ENCODE results near the gene SCART1.
"Not testable (repeated sequence)": the region's sequence is repeated elsewhere in the genome, so short reads cannot be mapped to it uniquely, and the experiment has no call there.

The SCART1 gene

GRCh38 chr10:133456041-133456951 is 2.6 kb downstream of the SCART1 start:
- no peak for DNase-seq (ENCODE audit: low read depth)

GRCh38 chr10:133457100-133457841 is 3.5 kb downstream of the SCART1 start:
- DNase-seq (ENCODE audit: low read depth): no peak

- no peak for DNase-seq (ENCODE audit: low read depth)
Observed at GRCh38 chr10:133458021-133458709, 4.4 kb downstream of the SCART1 start.

- DNase-seq (ENCODE audit: low read depth): no peak
Observed at GRCh38 chr10:133458710-133459453, 5.1 kb downstream of the SCART1 start.

- no peak for DNase-seq (ENCODE audit: low read depth)
Observed at GRCh38 chr10:133459454-133460207, 5.9 kb downstream of the SCART1 start.

GRCh38 chr10:133460208-133460769 is 6.5 kb downstream of the SCART1 start:
- no peak for DNase-seq (ENCODE audit: low read depth)

- no peak for DNase-seq (ENCODE audit: low read depth)
Observed at GRCh38 chr10:133461027-133461426, 7.3 kb downstream of the SCART1 start.

- DNase-seq (ENCODE audit: low read depth): no peak
Observed at GRCh38 chr10:133461841-133462240, 8.1 kb downstream of the SCART1 start.

- DNase-seq (ENCODE audit: low read depth): no peak
Observed at GRCh38 chr10:133462512-133463305, 9.0 kb downstream of the SCART1 start.

GRCh38 chr10:133464582-133465031 is 10.9 kb downstream of the SCART1 start:
- no peak for DNase-seq (ENCODE audit: low read depth)

GRCh38 chr10:133465191-133465949 is 11.6 kb downstream of the SCART1 start:
- DNase-seq (ENCODE audit: low read depth): no peak

GRCh38 chr10:133465950-133466474 is 12.3 kb downstream of the SCART1 start:
- no peak for DNase-seq (ENCODE audit: low read depth)

- no peak for DNase-seq (ENCODE audit: low read depth)
Observed at GRCh38 chr10:133466683-133467275, 13.0 kb downstream of the SCART1 start.

GRCh38 chr10:133467286-133467911 is 13.7 kb downstream of the SCART1 start:
- DNase-seq (ENCODE audit: low read depth): no peak

- not testable (repeated sequence) for DNase-seq (ENCODE audit: low read depth)
Observed at GRCh38 chr10:133469205-133469604, 15.5 kb downstream of the SCART1 start.

GRCh38 chr10:133471300-133472109 is 17.8 kb downstream of the SCART1 start:
- no peak for DNase-seq (ENCODE audit: low read depth)

- DNase-seq (ENCODE audit: low read depth): no peak
Observed at GRCh38 chr10:133473270-133473669, 19.5 kb downstream of the SCART1 start.
